Measurements from ENCODE around the gene OR6J1.

The OR6J1 gene

GRCh38 chr14:22656226-22656625 lies 12.1 kb upstream of the OR6J1 start:
- Histone ChIP-seq H2AK5ac (ENCODE audit: low read length, severe bottlenecking) (peak overlapping the region; percentile 31), H3K36me3 (ENCODE audit: control insufficient read depth in 1 of 2, insufficient read depth in 2 of 2, low read depth in 1 of 2, low read length in 2 of 2) (no peaks in the 10 kb centered on the region), H3K9me3 (ENCODE audit: control insufficient read depth, low read length) (no peaks in the 10 kb centered on the region), H3K4ac (ENCODE audit: low read depth in 1 of 2, low read length in 2 of 2) (no peak overlapping the region), H2AFZ (ENCODE audit: low read depth, low read length) (no peak overlapping the region), H4K8ac (ENCODE audit: low read length) (no peak overlapping the region), H3K9ac (ENCODE audit: low read length) (no peak overlapping the region), H3K27ac (ENCODE audit: low read length, poor library complexity, severe bottlenecking) (peak overlapping the region; percentile 98), H2BK15ac (ENCODE audit: low read depth, poor library complexity, severe bottlenecking) (no peak overlapping the region), H3K27me3 (ENCODE audit: control insufficient read depth in 1 of 2, insufficient read depth in 1 of 2, low read length in 2 of 2) (no peaks in the 10 kb centered on the region), H3K4me3 (ENCODE audit: insufficient read depth in 1 of 2, low read depth in 1 of 2, low read length in 2 of 2) (no peak overlapping the region), H3K79me1 (replicated peaks; ENCODE audit: low read length, poor library complexity, severe bottlenecking) (no peaks in the 10 kb centered on the region), H2BK5ac (ENCODE audit: low read depth, low read length, poor library complexity, severe bottlenecking) (peak overlapping the region; percentile 77), H3K23ac (ENCODE audit: low read length in 2 of 2) (no peak overlapping the region), H3K14ac (ENCODE audit: low read length in 2 of 2) (no peak overlapping the region), H3K4me2 (ENCODE audit: low read length, poor library complexity, severe bottlenecking) (no peak overlapping the region), H3K18ac (ENCODE audit: low read depth in 1 of 2, low read length in 2 of 2) (no peak overlapping the region), H2BK120ac (ENCODE audit: low read depth, low read length) (no peak overlapping the region), H4K91ac (ENCODE audit: low read length) (no peak overlapping the region), H3K4me1 (ENCODE audit: control insufficient read depth, insufficient read depth, low read depth, low read length) (peaks cover 12% of the 10 kb centered on the region), H2BK12ac (ENCODE audit: low read length in 2 of 2) (no peak overlapping the region)
- WGBS: 78% methylated on average over 2 of the region's 2 CpGs
- DNase-seq: no peak

GRCh38 chr14:22653012-22653621 lies 9.0 kb upstream of the OR6J1 start:
- Histone ChIP-seq H2BK15ac (ENCODE audit: low read depth, poor library complexity, severe bottlenecking) (no peak overlapping the region), H3K23ac (ENCODE audit: low read length in 2 of 2) (no peak overlapping the region), H3K4me3 (ENCODE audit: insufficient read depth in 1 of 2, low read depth in 1 of 2, low read length in 2 of 2) (no peak overlapping the region), H3K14ac (ENCODE audit: low read length in 2 of 2) (no peak overlapping the region), H3K4ac (ENCODE audit: low read depth in 1 of 2, low read length in 2 of 2) (no peak overlapping the region), H2AFZ (ENCODE audit: low read depth, low read length) (no peak overlapping the region), H4K91ac (ENCODE audit: low read length) (no peak overlapping the region), H2AK5ac (ENCODE audit: low read length, severe bottlenecking) (no peak overlapping the region), H3K27me3 (ENCODE audit: control insufficient read depth in 1 of 2, insufficient read depth in 1 of 2, low read length in 2 of 2) (no peaks in the 10 kb centered on the region), H3K18ac (ENCODE audit: low read depth in 1 of 2, low read length in 2 of 2) (no peak overlapping the region), H2BK12ac (ENCODE audit: low read length in 2 of 2) (no peak overlapping the region), H3K36me3 (ENCODE audit: control insufficient read depth in 1 of 2, insufficient read depth in 2 of 2, low read depth in 1 of 2, low read length in 2 of 2) (no peaks in the 10 kb centered on the region), H3K4me2 (ENCODE audit: low read length, poor library complexity, severe bottlenecking) (no peak overlapping the region), H3K9me3 (ENCODE audit: control insufficient read depth, low read length) (no peaks in the 10 kb centered on the region), H2BK120ac (ENCODE audit: low read depth, low read length) (no peak overlapping the region), H3K79me1 (replicated peaks; ENCODE audit: low read length, poor library complexity, severe bottlenecking) (no peaks in the 10 kb centered on the region), H2BK5ac (ENCODE audit: low read depth, low read length, poor library complexity, severe bottlenecking) (no peak overlapping the region), H3K4me1 (ENCODE audit: control insufficient read depth, insufficient read depth, low read depth, low read length) (peaks cover 13% of the 10 kb centered on the region), H3K9ac (ENCODE audit: low read length) (peak overlapping the region; percentile 48), H4K8ac (ENCODE audit: low read length) (no peak overlapping the region), H3K27ac (ENCODE audit: low read length, poor library complexity, severe bottlenecking) (no peak overlapping the region)
- 11% methylated on average over 4 of the region's 4 CpGs for WGBS
- peak; percentile 76 for DNase-seq

- H3K9me3 ChIP-seq (ENCODE audit: control insufficient read depth, low read length): no peaks in the 10 kb centered on the region
- H2BK120ac ChIP-seq (ENCODE audit: low read depth, low read length): no peak overlapping the region
- H3K4me3 ChIP-seq (ENCODE audit: insufficient read depth in 1 of 2, low read depth in 1 of 2, low read length in 2 of 2): no peak overlapping the region
- no peaks in the 10 kb centered on the region for H3K27me3 ChIP-seq (ENCODE audit: control insufficient read depth in 1 of 2, insufficient read depth in 1 of 2, low read length in 2 of 2)
- H3K14ac ChIP-seq (ENCODE audit: low read length in 2 of 2): no peak overlapping the region
- 90% methylated on average over 2 of the region's 2 CpGs for WGBS
- no peaks in the 10 kb centered on the region for H3K79me1 ChIP-seq (replicated peaks; ENCODE audit: low read length, poor library complexity, severe bottlenecking)
- H2AK5ac ChIP-seq (ENCODE audit: low read length, severe bottlenecking): no peak overlapping the region
- no peak overlapping the region for H2BK12ac ChIP-seq (ENCODE audit: low read length in 2 of 2)
- no peak overlapping the region for H2BK5ac ChIP-seq (ENCODE audit: low read depth, low read length, poor library complexity, severe bottlenecking)
- no peak overlapping the region for H4K8ac ChIP-seq (ENCODE audit: low read length)
- H3K4ac ChIP-seq (ENCODE audit: low read depth in 1 of 2, low read length in 2 of 2): no peak overlapping the region
- H2BK15ac ChIP-seq (ENCODE audit: low read depth, poor library complexity, severe bottlenecking): no peak overlapping the region
- no peak overlapping the region for H3K4me2 ChIP-seq (ENCODE audit: low read length, poor library complexity, severe bottlenecking)
- H3K4me1 ChIP-seq (ENCODE audit: control insufficient read depth, insufficient read depth, low read depth, low read length): peaks cover 8% of the 10 kb centered on the region
- H3K9ac ChIP-seq (ENCODE audit: low read length): no peak overlapping the region
- DNase-seq: no peak
- H3K27ac ChIP-seq (ENCODE audit: low read length, poor library complexity, severe bottlenecking): no peak overlapping the region
- no peak overlapping the region for H2AFZ ChIP-seq (ENCODE audit: low read depth, low read length)
- no peaks in the 10 kb centered on the region for H3K36me3 ChIP-seq (ENCODE audit: control insufficient read depth in 1 of 2, insufficient read depth in 2 of 2, low read depth in 1 of 2, low read length in 2 of 2)
- H3K18ac ChIP-seq (ENCODE audit: low read depth in 1 of 2, low read length in 2 of 2): no peak overlapping the region
- H3K23ac ChIP-seq (ENCODE audit: low read length in 2 of 2): no peak overlapping the region
- no peak overlapping the region for H4K91ac ChIP-seq (ENCODE audit: low read length)
Observed at GRCh38 chr14:22651586-22651985, 7.4 kb upstream of the OR6J1 start.

- Histone ChIP-seq H3K4me3 (ENCODE audit: insufficient read depth in 1 of 2, low read depth in 1 of 2, low read length in 2 of 2) (no peak overlapping the region), H3K36me3 (ENCODE audit: control insufficient read depth in 1 of 2, insufficient read depth in 2 of 2, low read depth in 1 of 2, low read length in 2 of 2) (no peaks in the 10 kb centered on the region), H3K27ac (ENCODE audit: low read length, poor library complexity, severe bottlenecking) (no peak overlapping the region), H3K23ac (ENCODE audit: low read length in 2 of 2) (no peak overlapping the region), H2BK5ac (ENCODE audit: low read depth, low read length, poor library complexity, severe bottlenecking) (no peak overlapping the region), H3K4ac (ENCODE audit: low read depth in 1 of 2, low read length in 2 of 2) (no peak overlapping the region), H4K8ac (ENCODE audit: low read length) (no peak overlapping the region), H4K91ac (ENCODE audit: low read length) (no peak overlapping the region), H2AFZ (ENCODE audit: low read depth, low read length) (no peak overlapping the region), H3K4me2 (ENCODE audit: low read length, poor library complexity, severe bottlenecking) (no peak overlapping the region), H2BK12ac (ENCODE audit: low read length in 2 of 2) (no peak overlapping the region), H3K14ac (ENCODE audit: low read length in 2 of 2) (no peak overlapping the region), H2BK15ac (ENCODE audit: low read depth, poor library complexity, severe bottlenecking) (no peak overlapping the region), H3K79me1 (replicated peaks; ENCODE audit: low read length, poor library complexity, severe bottlenecking) (no peaks in the 10 kb centered on the region), H3K27me3 (ENCODE audit: control insufficient read depth in 1 of 2, insufficient read depth in 1 of 2, low read length in 2 of 2) (no peaks in the 10 kb centered on the region), H3K18ac (ENCODE audit: low read depth in 1 of 2, low read length in 2 of 2) (no peak overlapping the region), H3K4me1 (ENCODE audit: control insufficient read depth, insufficient read depth, low read depth, low read length) (peaks cover 4% of the 10 kb centered on the region), H2AK5ac (ENCODE audit: low read length, severe bottlenecking) (no peak overlapping the region), H3K9me3 (ENCODE audit: control insufficient read depth, low read length) (no peaks in the 10 kb centered on the region), H3K9ac (ENCODE audit: low read length) (no peak overlapping the region), H2BK120ac (ENCODE audit: low read depth, low read length) (no peak overlapping the region)
- 88% methylated on average over 3 of the region's 3 CpGs for WGBS
- peak; percentile 24 for DNase-seq
Observed at GRCh38 chr14:22650960-22651521, 6.9 kb upstream of the OR6J1 start.
